NOMO-1 (cell line): Measurements from ENCODE around the gene LASP1NB.
"Not testable (repeated sequence)": the region's sequence is repeated elsewhere in the genome, so short reads cannot be mapped to it uniquely, and the experiment has no call there.

Source experiments
- DNase-seq, 2 experiments: peaks; one replicate each; lab custom pipeline; 2025; ENCODE audit not compliant: unreplicated experiment in 2 of 2; lab: John Stamatoyannopoulos, UW

LASP1NB gene

DNA sequence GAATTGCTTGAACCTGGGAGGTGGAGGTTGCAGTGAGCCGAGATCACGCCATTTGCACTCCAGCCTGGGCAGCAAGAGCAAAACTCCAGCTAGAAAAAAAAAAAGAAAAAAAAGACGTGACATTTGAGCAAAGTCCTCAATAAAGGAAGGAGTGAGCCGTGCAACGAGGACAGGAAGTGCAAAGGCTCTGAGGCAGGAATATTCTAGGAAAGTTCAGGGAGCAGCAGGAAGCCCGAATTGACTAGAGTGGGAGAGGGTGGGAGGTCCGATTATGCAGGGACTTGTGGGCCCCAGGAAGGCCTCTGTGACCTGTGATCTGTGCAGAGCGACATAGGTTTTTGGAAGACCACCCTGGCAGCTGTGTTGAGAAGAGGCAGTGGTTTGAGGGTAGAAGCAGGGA is 8.6 kb upstream of the LASP1NB start:
- DNase-seq, result no peak

DNA sequence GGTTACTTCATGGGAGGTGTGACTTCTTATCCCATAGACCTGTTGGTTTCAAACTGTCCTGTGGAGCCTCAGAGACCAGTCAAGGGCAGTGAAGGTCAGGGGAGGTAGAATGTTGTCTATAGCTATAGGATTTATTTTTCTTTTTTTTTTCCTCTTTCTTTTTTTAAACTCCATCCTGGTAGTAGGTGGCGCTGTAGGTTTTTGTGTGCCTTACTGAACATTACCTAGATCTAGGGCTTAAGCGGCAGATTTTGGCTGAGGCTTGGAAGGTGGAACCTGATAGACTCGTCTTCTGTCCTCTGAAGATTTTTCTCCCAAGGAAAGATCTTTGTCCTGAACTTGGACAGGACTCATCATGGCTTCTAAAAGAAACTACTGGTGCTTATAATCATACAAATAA is 8.2 kb upstream of the LASP1NB start:
- no peak for DNase-seq

DNA sequence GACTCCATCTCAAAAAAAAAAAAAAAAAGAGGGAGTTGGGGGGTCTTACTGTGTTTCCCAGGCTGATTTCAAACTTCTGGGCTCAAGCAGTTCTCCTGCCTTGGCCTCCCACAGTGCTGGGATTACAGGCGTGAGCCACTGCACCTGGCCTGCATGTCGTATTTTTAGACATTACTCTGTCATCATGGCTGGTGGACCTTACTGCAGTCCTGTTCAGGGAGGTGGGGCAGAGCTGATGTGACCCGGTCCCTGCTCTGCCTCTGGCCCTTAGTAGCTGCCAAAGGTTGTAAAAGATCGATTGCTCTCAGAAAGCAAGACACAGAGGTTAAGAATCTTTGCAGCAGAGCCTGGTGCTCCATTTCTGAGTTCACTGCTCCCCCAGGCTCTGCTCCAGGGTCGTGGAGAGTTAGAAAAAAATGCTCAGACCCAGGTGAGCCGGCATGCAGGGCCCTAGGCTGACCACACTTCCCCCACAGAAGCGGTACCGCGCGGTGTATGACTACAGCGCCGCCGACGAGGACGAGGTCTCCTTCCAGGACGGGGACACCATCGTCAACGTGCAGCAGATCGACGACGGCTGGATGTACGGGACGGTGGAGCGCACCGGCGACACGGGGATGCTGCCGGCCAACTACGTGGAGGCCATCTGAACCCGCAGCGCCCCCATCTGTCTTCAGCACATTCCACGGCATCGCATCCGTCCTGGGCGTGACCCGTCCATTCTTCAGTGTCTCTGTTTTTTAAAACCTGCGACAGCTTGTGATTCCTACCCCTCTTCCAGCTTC is 7.1 kb upstream of the LASP1NB start:
- no peak for DNase-seq

DNA sequence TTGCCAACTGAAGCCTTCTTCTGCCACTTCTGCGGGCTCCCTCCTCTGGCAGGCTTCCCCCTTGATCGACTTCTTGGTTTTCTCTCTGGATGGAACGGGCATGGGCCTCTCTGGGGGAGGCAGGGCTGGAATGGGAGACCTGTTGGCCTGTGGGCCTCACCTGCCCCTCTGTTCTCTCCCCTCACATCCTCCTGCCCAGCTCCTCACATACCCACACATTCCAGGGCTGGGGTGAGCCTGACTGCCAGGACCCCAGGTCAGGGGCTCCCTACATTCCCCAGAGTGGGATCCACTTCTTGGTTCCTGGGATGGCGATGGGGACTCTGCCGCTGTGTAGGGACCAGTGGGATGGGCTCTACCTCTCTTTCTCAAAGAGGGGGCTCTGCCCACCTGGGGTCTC is 6.5 kb upstream of the LASP1NB start:
- no peak for DNase-seq

DNA sequence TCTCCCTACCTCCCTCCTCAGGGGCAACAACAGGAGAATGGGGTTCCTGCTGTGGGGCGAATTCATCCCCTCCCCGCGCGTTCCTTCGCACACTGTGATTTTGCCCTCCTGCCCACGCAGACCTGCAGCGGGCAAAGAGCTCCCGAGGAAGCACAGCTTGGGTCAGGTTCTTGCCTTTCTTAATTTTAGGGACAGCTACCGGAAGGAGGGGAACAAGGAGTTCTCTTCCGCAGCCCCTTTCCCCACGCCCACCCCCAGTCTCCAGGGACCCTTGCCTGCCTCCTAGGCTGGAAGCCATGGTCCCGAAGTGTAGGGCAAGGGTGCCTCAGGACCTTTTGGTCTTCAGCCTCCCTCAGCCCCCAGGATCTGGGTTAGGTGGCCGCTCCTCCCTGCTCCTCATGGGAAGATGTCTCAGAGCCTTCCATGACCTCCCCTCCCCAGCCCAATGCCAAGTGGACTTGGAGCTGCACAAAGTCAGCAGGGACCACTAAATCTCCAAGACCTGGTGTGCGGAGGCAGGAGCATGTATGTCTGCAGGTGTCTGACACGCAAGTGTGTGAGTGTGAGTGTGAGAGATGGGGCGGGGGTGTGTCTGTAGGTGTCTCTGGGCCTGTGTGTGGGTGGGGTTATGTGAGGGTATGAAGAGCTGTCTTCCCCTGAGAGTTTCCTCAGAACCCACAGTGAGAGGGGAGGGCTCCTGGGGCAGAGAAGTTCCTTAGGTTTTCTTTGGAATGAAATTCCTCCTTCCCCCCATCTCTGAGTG is 5.9 kb upstream of the LASP1NB start:
- DNase-seq, result no peak

DNA sequence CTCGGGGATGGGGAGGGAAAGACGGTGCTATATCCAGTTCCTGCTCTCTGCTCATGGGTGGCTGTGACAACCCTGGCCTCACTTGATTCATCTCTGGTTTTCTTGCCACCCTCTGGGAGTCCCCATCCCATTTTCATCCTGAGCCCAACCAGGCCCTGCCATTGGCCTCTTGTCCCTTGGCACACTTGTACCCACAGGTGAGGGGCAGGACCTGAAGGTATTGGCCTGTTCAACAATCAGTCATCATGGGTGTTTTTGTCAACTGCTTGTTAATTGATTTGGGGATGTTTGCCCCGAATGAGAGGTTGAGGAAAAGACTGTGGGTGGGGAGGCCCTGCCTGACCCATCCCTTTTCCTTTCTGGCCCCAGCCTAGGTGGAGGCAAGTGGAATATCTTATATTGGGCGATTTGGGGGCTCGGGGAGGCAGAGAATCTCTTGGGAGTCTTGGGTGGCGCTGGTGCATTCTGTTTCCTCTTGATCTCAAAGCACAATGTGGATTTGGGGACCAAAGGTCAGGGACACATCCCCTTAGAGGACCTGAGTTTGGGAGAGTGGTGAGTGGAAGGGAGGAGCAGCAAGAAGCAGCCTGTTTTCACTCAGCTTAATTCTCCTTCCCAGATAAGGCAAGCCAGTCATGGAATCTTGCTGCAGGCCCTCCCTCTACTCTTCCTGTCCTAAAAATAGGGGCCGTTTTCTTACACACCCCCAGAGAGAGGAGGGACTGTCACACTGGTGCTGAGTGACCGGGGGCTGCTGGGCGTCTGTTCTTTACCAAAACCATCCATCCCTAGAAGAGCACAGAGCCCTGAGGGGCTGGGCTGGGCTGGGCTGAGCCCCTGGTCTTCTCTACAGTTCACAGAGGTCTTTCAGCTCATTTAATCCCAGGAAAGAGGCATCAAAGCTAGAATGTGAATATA is 4.8 kb upstream of the LASP1NB start:
- no peak for DNase-seq

DNA sequence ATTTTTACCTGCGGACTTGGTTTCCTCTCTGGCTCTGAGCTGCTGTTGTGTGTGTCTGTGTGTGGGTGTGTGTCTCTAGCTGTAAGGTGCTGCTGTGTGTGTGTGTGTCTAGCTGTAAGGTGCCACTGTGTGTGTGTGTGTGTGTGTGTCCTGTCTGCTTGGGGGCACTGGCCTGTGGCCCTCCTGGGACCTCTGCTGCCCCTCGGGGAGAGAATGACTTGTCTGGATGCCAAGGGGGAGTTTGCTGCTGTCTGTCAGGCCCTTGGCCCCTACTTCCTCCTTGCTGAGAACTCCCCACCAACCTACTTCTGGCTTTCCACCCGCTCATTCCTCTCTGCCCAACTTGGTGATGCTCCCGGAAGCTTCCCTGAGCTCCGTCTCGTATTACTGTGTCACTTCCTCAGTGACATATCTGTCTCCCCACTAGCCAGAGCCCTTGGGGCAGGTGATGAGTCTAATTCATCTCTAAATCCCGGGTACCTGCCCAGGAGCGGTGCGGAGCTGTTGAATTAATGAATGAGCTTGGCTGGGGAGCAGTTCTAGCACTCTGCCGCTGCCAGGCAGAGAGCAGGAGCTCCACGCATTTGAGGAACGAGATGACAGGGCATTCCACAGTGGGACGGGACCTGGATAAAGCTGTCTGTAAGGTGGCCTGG is 3.5 kb upstream of the LASP1NB start:
- DNase-seq, result no peak

DNA sequence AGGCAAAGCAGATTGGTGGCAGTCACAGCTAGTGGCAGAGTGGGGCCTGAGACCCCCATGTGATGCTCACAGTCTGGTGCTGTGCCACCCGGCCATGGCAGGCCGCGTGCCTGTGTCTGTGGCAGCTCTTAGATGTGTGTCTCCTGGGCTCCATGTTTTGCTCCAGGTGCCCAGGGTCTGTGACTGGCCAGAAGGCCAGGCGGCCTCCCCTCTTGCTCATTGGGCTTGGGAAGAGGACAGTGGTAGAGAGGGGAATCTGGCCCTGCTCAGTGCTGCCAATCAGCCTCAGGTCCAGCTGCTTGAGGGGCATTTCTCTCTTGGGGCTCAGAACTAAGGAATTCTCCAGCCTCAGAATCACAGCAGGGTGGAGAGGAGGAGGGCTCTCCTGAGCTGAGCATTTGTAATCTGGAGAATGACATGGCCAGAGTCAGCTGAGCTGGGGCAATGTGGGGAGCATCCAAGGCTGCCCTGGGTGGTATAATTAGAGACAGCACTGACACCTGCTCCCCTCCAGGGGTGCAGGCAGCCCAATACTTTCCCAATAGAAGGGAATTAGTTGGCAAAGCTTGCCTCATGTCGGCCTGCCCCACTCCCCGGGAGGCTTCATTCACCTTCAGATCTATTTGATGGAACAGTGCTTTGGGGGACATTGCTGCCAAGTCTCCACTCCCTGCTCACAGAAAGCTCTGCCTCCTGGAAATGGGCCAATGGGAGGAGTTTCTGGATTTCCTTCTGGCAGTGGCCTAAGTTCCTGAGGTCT is 2.7 kb upstream of the LASP1NB start:
- no peak for DNase-seq

DNA sequence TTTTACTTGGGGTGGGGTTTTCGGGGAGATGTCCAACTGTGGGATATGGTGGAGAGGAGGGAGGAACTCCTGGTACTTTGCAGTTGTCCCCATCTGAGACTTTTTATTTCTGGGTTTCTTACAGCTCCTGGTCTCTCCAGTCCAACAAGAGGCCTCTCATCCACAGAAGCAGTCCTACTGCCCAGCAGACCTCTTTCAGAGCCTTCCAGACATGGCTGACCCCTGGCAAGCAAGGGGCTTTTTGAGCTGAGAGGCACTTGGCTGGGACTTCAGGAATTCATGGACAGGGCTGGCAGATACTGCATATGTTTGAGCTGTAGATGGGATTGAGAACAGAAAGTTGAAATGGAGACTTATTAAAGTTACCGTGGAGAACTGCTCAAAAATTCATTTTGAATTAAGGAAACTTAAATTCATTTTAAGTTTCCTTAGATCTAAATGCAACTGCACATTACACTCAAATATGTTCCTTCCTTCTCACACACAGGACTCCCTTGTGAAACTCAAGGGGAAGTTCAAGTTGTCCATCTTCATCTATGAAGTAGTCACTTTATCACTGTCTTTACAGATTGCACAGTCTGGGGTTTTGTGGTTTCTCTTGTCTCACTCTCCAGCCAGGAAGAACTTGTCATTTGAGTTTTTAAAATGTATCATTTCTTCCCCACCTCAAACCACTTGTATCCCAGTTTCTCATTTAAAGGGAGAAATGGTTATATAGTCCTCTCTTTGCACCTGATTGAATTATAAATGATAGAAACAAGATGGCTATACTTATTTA is 1.1 kb downstream of the LASP1NB start:
- peak; percentile 58 to 97 for DNase-seq

DNA sequence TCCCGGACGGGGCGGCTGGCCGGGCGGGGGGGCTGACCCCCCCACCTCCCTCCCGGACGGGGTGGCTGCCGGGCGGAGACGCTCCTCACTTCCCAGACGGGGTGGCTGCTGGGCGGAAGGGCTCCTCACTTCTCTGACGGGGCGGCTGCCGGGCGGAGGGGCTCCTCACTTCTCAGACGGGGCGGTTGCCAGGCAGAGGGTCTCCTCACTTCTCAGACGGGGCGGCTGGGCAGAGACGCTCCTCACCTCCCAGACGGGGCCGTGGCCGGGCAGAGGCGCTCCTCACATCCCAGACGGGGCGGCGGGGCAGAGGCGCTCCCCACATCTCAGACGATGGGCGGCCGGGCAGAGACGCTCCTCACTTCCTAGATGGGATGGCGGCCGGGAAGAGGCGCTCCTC is 5.4 kb downstream of the LASP1NB start:
- DNase-seq, result not testable (repeated sequence)

DNA sequence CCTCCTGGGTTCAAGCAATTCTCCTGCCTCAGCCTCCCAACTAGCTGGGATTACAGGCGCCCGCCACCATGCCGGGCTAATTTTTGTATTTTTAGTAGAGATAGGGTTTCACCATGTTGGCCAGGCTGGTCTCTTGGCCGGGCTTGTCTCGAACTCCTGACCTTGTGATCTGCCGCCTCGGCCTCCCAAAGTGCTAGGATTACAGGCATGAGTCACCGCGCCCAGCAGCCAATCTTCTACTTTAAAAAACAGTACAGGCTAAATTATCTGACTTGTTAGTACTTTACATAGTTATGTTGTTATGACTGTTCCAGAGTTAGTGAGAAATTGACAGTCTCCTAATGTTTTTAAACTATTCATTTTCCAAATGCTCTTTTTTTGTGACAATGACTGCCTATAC is 8.5 kb downstream of the LASP1NB start:
- not testable (repeated sequence) for DNase-seq

DNA sequence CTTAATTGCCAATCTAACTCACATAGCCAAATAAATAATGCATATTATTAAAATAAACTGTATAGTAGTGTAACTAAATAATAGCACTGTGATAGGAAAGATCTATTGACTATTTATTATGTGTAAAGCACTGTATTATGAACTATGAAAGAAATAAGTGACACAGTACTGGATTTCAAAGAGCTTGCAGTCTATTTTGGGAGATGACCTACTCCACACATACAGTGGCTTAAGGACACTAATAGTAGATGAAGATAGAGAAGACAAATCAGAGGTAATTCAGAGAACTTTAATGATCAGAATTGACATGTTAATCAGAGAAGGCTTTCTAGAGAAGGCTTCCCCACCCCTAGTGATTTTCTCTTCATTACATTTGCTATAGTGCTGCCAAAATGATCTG is 14.6 kb downstream of the LASP1NB start:
- no peak for DNase-seq

DNA sequence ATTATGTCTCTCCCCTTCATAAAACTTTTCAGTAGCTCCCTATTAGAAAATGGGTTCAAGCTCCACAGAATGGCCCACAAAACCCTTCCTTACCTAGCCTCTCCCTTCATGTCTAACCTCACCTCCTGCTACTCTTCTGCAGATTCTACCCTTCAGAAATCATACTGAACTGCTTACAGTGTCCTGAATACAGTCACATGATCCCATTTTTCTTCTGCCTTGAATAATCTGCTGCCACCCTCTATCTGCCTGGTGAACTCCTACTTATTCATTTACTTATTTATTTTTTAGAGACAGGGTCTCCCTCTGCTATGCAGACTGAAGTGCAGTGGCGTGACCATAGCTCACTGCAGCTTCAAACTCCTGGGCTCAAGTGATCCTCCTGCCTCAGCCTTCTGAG is 15.0 kb downstream of the LASP1NB start:
- no peak for DNase-seq

DNA sequence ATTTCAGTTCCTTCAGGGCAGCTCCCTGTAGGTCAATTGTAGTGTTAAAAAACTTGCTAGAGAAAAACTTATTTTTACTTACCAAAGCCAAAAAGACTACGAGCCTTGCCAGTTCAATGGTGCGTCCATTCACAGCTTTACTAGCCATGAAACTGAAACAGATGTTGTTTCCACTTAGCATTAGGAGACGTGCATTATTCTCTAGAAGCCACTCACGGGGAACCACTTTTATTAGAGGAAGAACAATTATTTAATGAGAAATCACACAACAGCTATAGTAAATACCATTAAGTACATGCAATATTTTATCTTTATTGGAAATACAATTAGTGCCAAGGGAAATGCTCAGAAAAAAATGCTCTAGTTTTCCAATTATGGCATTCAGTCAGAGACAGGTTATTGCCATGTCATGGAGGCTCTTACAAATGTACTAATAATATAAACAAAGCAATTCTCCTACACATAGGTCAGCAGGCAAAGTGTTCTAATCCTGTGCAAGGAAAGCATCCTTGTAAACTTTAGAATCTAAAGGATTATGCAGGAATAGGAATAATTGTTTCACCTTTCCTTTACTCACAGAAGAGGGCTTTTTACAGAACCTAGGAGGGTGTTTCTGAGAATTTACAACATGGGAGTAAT is 17.4 kb downstream of the LASP1NB start:
- no peak for DNase-seq

DNA sequence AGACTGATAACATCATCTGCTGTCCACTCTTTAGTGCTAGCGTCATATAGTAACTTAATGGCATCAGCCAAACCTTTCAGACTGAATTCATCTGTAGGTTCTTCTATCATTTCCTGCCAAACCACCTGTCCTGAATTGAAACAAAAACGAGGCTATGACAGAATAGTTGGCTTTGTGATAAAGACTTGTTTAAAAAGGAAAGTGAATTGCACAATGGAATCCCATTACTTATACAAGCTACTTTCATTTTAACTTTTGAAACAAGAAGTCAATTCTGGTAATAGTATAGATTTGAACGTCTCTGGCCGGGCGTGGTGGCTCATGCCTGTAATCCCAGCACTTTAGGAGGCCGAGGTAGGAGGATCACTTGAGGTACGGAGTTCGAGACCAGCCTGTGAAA is 18.2 kb downstream of the LASP1NB start:
- DNase-seq, result peak; percentile 14 to 63

DNA sequence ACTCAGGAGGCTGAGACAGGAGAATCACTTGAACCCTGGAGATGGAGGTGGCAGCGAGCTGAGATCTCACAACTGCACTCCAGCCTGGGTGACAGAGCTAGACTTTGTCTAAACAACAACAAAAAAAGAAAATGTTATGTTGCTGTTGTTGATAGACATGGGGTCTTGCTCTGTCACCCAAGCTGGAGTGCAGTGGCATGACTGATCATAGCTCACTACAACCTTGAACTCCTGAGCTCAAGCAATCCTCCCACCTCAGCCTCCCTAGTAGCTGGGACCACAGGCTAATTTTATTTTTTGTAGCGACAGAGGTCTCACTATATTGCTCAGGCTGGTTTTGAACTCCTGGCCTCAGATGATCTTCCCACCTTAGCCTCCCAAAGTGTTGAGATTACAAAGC is 21.8 kb downstream of the LASP1NB start:
- no peak for DNase-seq

DNA sequence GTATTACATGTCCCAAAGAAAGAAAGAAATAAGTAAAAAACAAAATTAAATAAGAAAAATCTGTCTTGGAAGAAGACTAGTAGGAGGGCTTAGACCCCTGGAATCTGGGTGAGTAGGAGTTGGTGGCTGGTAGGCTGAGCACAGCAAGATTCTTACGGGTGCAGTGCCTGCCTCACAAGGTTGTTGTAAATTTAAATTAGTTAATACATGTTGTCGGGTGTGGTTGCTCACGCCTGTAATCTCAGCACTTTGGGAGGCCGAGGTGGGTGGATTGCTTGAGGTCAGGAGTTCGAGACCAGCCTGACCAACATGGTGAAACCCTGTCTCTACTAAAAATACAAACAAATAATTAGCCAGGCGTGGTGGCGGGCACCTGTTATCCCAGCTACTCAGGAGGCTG is 28.4 kb downstream of the LASP1NB start:
- not testable (repeated sequence) for DNase-seq

DNA sequence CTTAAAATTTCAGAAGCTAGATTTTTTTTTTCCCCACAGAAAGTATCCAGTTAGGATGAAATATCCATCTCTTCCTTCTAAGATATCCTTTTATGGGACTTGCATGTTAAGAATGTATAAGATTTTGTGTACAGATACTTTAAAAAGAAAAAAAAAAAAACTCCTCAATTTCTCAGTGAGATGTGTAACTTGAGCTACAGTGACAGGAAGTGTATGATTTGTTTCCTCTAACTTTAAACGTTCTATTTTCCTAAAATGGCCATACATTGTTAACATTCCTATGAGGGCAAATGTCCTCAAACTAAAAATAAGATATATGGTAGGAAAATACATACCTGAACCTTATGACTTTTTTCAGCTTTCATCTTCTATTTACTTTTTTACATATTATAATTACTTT is 32.9 kb downstream of the LASP1NB start:
- no peak for DNase-seq

DNA sequence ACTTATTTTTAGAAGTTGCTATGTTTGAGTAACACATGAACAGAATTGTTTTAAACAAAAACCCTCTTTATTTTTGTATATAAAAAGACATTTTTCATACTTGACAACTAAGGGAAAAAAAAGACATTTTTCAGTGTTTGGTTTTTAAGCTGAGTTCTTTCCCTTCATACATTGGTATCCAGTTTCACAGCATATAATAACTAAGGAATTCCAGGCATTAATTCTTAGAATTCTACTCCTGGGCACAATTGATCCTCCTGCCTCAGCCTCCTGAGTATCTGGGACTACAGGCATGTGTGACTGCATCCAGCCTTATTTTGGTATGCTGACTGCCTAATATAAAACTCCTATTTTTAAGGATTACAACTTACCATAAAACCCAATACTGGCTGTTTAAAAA is 33.3 kb downstream of the LASP1NB start:
- no peak for DNase-seq
